ENCODE measurements around the gene CREB3L1.

DNA sequence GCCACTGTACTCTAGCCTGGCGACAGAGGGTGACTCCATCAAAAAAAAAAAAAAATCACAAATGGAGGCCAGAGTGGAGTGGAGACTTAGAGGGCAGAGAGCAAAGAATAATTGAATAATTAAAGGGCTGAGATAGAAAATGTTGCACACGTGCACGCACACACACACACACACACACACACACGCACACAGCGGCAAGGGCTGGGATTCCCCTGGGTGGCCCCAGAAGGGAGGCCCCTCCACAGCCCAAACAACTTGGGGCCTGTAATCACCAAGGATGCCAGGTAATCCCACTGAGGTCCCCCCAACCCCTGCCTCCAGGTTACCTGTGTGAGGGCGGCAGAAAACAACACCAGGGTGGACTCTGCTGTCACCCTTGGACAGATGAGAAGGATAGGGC, 57.8 kb downstream of the CREB3L1 start:
- TF ChIP-seq, protein P1, sequence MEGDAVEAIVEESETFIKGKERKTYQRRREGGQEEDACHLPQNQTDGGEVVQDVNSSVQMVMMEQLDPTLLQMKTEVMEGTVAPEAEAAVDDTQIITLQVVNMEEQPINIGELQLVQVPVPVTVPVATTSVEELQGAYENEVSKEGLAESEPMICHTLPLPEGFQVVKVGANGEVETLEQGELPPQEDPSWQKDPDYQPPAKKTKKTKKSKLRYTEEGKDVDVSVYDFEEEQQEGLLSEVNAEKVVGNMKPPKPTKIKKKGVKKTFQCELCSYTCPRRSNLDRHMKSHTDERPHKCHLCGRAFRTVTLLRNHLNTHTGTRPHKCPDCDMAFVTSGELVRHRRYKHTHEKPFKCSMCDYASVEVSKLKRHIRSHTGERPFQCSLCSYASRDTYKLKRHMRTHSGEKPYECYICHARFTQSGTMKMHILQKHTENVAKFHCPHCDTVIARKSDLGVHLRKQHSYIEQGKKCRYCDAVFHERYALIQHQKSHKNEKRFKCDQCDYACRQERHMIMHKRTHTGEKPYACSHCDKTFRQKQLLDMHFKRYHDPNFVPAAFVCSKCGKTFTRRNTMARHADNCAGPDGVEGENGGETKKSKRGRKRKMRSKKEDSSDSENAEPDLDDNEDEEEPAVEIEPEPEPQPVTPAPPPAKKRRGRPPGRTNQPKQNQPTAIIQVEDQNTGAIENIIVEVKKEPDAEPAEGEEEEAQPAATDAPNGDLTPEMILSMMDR (conservative IDR thresholded peaks at IDR 0.05; ENCODE audit: low read depth, low read length), result no peak
- TF ChIP-seq EZH2 (IDR thresholded peaks at IDR 0.05; ENCODE audit: low read length, unreplicated experiment), result no peak
- no peak for TF ChIP-seq EZH2phosphoT487 (IDR thresholded peaks at IDR 0.05; ENCODE audit: borderline replicate concordance, low read length)
